ENCODE data around the gene RBMS1. TPM values are rescaled to one million over a fixed set of nuclear protein-coding genes. Genes with fewer than 3 reads are reported as not detected.
A peak's percentile ranks its signal among the peaks of the same experiment; 100 is the strongest.

Gene RBMS1
- total and polyA plus RNA-seq, 2 experiments from 2014 or later: 55.5 to 94.8 TPM

DNA sequence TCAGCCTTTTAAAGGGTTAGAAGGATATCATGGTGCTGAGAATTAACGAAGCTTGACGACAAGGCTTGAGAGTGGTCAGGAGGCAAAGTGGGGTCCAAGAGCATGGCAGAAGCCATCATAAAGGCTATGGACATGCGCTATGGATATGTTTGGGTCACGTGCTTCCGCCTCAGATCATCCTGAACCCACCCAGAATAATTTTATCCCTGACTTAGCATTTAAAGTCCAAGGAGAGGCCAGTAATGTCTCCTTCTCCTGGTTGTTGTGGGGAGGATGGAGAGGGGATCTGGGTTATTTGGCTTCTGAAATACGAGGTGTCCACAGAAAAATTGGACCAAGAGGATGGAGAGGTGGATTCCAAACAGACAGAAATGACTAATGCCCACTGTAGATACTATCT, 38.8 kb upstream of the RBMS1 start (continued):
- TF ChIP-seq, protein P1, sequence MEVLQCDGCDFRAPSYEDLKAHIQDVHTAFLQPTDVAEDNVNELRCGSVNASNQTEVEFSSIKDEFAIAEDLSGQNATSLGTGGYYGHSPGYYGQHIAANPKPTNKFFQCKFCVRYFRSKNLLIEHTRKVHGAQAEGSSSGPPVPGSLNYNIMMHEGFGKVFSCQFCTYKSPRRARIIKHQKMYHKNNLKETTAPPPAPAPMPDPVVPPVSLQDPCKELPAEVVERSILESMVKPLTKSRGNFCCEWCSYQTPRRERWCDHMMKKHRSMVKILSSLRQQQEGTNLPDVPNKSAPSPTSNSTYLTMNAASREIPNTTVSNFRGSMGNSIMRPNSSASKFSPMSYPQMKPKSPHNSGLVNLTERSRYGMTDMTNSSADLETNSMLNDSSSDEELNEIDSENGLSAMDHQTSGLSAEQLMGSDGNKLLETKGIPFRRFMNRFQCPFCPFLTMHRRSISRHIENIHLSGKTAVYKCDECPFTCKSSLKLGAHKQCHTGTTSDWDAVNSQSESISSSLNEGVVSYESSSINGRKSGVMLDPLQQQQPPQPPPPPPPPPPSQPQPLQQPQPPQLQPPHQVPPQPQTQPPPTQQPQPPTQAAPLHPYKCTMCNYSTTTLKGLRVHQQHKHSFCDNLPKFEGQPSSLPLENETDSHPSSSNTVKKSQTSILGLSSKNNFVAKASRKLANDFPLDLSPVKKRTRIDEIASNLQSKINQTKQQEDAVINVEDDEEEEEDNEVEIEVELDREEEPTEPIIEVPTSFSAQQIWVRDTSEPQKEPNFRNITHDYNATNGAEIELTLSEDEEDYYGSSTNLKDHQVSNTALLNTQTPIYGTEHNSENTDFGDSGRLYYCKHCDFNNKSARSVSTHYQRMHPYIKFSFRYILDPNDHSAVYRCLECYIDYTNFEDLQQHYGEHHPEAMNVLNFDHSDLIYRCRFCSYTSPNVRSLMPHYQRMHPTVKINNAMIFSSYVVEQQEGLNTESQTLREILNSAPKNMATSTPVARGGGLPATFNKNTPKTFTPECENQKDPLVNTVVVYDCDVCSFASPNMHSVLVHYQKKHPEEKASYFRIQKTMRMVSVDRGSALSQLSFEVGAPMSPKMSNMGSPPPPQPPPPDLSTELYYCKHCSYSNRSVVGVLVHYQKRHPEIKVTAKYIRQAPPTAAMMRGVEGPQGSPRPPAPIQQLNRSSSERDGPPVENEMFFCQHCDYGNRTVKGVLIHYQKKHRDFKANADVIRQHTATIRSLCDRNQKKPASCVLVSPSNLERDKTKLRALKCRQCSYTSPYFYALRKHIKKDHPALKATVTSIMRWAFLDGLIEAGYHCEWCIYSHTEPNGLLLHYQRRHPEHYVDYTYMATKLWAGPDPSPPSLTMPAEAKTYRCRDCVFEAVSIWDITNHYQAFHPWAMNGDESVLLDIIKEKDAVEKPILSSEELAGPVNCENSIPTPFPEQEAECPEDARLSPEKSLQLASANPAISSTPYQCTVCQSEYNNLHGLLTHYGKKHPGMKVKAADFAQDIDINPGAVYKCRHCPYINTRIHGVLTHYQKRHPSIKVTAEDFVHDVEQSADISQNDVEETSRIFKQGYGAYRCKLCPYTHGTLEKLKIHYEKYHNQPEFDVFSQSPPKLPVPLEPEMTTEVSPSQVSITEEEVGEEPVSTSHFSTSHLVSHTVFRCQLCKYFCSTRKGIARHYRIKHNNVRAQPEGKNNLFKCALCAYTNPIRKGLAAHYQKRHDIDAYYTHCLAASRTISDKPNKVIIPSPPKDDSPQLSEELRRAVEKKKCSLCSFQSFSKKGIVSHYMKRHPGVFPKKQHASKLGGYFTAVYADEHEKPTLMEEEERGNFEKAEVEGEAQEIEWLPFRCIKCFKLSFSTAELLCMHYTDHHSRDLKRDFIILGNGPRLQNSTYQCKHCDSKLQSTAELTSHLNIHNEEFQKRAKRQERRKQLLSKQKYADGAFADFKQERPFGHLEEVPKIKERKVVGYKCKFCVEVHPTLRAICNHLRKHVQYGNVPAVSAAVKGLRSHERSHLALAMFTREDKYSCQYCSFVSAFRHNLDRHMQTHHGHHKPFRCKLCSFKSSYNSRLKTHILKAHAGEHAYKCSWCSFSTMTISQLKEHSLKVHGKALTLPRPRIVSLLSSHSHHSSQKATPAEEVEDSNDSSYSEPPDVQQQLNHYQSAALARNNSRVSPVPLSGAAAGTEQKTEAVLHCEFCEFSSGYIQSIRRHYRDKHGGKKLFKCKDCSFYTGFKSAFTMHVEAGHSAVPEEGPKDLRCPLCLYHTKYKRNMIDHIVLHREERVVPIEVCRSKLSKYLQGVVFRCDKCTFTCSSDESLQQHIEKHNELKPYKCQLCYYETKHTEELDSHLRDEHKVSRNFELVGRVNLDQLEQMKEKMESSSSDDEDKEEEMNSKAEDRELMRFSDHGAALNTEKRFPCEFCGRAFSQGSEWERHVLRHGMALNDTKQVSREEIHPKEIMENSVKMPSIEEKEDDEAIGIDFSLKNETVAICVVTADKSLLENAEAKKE (CRISPR knock-in tag; IDR thresholded peaks at IDR 0.05): no peak

DNA sequence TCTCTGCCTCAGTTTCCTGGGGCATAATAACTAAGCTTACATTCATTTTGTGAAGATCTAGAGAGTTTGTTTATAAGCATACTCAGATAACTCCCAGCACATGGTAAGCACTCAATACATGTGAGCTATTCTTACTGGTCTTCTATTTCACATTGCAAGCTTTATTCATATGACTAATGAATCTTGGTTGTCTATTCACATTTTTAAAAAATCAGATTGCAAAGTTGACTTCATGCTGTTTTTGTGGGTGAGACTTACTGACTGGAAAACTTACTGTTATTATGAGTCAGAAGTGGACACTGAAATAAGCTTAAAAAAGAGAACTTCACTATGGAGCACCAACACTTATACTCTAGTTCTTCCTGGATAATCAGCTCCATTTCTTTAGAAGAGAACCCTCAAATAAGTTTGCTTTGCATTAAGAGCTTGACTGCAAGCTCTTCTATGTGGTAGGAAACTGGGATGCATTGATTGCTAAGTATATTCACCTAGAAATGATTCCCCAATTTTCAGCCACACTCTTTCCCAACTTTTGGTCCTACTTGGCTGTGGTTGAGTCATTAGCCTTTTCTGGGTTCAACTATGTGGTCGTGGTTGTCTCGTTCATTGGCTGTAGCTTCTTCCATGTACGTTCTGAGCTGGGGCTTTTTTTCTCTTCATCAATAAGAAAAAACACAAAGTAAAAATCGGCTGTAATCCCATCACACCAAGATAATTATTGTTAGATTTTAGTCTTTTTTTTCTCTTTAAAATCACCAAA, 29.5 kb upstream of the RBMS1 start:
- Histone ChIP-seq H3F3A (replicated peaks; ENCODE audit: low read depth) (no peaks in the 10 kb centered on the region), H4K20me1 (replicated peaks; ENCODE audit: insufficient read depth) (no peaks in the 10 kb centered on the region), H3K4me2 (no peak overlapping the region), H3K27ac (ENCODE audit: low read depth) (no peak overlapping the region), H3K4me3 (no peak overlapping the region), H2AFZ (peak overlapping the region; percentile 60; the same call in 1 of the 2 replicates), H3K9me2 (ENCODE audit: insufficient read depth) (no peaks in the 10 kb centered on the region), H3K79me2 (replicated peaks; ENCODE audit: insufficient read depth) (no peaks in the 10 kb centered on the region), H3K36me3 (ENCODE audit: insufficient read depth) (no peaks in the 10 kb centered on the region), H3K4me1 (ENCODE audit: insufficient read depth) (no peaks in the 10 kb centered on the region), H3K27me3 (ENCODE audit: insufficient read depth) (no peaks in the 10 kb centered on the region)
- Mint-ChIP-seq H3K36me3 (ENCODE audit: low read depth) (no peaks in the 10 kb centered on the region), H3K4me1 (peaks cover 4% of the 10 kb centered on the region; the same call in 2 of the 3 replicates), H3K9me3 (no peaks in the 10 kb centered on the region), H3K27me3 (ENCODE audit: insufficient read depth, low read depth, poor library complexity) (no peaks in the 10 kb centered on the region), H3K4me3 (no peak overlapping the region), H3K27ac (no peak overlapping the region)
- no peak for DNase-seq (ENCODE audit: low spot score)
- no peak for ATAC-seq
- TF ChIP-seq JUNB (IDR thresholded peaks at IDR 0.05; ENCODE audit: unreplicated experiment) (no peak), POLR2AphosphoS5 (IDR thresholded peaks at IDR 0.05; ENCODE audit: low read depth) (no peak), CREB1 (CRISPR knock-in tag; IDR thresholded peaks at IDR 0.05; ENCODE audit: low read depth) (no peak), ZNF114 (CRISPR knock-in tag; IDR thresholded peaks at IDR 0.05) (no peak), STAT1 (IDR thresholded peaks at IDR 0.05; ENCODE audit: unreplicated experiment) (no peak)
- TF ChIP-seq, protein P2, sequence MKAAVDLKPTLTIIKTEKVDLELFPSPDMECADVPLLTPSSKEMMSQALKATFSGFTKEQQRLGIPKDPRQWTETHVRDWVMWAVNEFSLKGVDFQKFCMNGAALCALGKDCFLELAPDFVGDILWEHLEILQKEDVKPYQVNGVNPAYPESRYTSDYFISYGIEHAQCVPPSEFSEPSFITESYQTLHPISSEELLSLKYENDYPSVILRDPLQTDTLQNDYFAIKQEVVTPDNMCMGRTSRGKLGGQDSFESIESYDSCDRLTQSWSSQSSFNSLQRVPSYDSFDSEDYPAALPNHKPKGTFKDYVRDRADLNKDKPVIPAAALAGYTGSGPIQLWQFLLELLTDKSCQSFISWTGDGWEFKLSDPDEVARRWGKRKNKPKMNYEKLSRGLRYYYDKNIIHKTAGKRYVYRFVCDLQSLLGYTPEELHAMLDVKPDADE (IDR thresholded peaks at IDR 0.05): no peak
- TF ChIP-seq, protein P1 (CRISPR knock-in tag; IDR thresholded peaks at IDR 0.05): no peak

All from GM23338 (cell line).